KOPT-K1 (cell line): Measurements from ENCODE around the gene CDCP1.

Source experiments
- H3K27ac ChIP-seq: fragments of 200-600 bp; sonication (generic); 2 replicates; pipeline ENCODE4 v1.5.1; 2016; ENCODE audit warnings: antibody characterized with exemption, mild to moderate bottlenecking, low read depth, low read length; ENCODE audit not compliant: poor library complexity, severe bottlenecking
- H3K36me3 ChIP-seq: fragments of 200-600 bp; sonication (generic); 2 replicates; pipeline ENCODE4 v1.5.1; 2017; ENCODE audit warnings: antibody characterized with exemption, mild to moderate bottlenecking, low read length, moderate library complexity; ENCODE audit not compliant: insufficient read depth
- H3K9me3 ChIP-seq: fragments of 200-600 bp; sonication (generic); 2 replicates; pipeline ENCODE4 v1.5.1; 2017; ENCODE audit warnings: antibody characterized with exemption, low read length, mild to moderate bottlenecking; ENCODE audit not compliant: insufficient read depth, poor library complexity, severe bottlenecking

Gene CDCP1

DNA sequence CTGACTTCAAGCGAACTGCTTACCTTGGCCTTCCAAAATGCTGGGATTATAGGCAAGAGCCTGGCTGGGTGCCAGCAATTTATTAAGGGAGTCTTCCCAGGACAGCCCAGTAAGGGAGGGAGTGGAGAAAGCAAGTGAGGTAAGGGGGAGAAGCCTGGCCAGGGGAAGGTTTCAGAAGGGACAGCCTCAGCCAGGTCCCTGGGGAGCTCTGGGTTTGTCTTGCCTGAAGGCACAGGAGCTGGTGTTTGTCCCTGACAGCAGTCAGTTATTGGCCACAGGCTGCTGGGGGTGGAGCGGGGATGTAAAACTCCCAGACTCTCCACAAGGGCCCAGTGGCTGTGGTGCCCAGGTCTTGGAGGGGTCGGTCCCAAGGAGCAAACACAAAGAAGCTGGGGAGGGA is 33.0 kb upstream of the CDCP1 start:
- H3K36me3 ChIP-seq: no peaks in the 10 kb centered on the region
- H3K27ac ChIP-seq: no peak overlapping the region
- H3K9me3 ChIP-seq: no peaks in the 10 kb centered on the region

DNA sequence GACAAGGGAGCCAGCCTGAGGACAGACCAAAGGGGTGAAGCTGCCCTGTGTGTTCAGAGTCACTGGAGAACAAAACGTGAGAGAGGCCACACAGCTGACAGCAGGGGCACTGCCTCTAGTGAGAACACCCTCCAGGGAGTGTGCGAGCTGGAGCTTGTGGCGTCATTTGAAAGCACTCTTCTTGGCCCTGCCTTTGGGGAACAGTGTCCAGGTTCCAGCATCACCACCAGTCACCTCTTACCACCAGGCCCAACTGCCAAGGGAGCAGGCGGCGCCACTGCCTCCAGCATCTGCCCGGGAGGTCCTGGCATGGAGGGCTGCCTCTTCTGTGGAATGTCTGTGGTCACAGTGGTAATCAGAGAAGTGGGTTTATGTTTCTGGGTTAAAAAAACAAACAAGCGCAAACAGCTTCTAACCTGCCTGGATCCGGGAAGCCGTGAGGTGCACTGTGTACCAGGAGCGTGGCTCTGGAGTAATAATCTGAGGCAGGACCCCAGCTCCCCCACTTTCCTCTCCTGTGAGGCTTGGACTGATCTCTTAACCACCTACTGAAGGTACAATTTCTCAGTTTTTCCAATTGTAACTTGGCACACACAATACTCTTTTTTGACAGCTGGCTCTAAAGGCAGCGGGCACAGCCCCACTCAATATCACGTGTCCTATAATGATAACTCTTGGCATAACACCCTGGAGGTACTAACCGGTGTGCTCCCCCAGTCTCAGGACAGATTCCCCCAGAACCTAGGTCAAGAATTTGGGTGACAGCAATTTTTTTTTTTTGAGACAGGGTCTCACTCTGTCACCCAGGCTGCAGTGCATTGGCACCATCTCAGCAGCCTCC is 32.2 kb upstream of the CDCP1 start:
- Histone ChIP-seq H3K36me3 (no peaks in the 10 kb centered on the region), H3K27ac (no peak overlapping the region), H3K9me3 (no peaks in the 10 kb centered on the region)

DNA sequence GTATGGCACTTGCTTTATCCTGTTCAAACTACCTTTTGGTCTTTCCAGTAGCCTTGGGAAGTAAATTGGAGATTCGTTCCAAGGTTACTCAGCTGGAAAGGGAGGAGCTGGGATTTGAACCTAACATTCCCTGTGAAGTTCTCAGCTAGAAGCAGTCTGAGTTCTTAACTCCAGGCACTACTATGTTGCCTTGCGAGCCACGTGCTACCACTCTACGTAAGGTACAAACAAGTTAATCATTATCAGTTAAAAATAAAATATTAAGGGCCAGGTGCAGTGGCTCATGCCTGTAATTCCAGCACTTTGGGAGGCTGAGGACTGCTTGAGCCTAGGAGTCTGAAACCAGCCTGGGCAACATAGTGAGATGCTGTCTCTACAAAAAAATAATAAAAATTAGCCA is 30.7 kb upstream of the CDCP1 start:
- no peaks in the 10 kb centered on the region for H3K9me3 ChIP-seq
- H3K27ac ChIP-seq: no peak overlapping the region
- no peaks in the 10 kb centered on the region for H3K36me3 ChIP-seq

DNA sequence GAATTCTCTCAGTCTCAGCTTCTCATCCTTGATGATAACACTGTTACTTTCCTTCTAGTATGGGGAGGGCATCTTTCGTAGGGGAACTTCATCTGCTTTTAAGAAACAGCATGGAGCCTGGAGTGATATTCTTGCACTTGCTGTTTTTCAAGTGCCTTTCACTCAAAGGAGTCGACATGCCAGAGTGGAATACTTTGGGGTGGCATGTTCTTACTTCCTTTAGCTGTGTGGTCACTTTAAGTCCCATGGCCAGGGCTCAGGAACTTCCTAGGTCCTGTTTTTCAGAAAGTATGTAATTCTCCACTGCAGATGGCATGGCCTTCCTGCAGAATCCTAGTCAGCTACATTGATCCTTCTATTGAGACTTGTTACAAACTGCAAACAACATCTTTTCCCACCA is 28.1 kb upstream of the CDCP1 start:
- Histone ChIP-seq H3K36me3 (no peaks in the 10 kb centered on the region), H3K27ac (no peak overlapping the region), H3K9me3 (no peaks in the 10 kb centered on the region)

DNA sequence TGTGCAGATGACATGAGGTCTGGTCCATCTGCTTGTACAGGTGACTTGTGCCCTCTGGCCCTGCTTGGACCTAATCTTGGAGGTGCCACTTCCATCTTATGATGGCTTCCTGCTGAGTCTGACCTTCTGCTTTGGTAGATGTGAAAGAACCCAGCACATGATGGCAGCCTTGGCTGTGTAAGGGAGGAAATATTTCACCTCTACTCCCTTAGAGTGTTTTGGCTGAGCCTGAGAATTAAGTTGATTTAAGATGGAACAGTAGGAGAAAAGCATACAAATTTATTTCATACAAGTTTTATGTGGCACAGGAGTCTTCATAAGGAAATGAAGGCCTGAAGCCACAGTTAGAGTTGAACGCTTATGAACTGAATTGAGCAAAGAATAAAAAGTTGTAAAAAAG is 27.6 kb upstream of the CDCP1 start:
- Histone ChIP-seq H3K9me3 (no peaks in the 10 kb centered on the region), H3K27ac (no peak overlapping the region), H3K36me3 (no peaks in the 10 kb centered on the region)

DNA sequence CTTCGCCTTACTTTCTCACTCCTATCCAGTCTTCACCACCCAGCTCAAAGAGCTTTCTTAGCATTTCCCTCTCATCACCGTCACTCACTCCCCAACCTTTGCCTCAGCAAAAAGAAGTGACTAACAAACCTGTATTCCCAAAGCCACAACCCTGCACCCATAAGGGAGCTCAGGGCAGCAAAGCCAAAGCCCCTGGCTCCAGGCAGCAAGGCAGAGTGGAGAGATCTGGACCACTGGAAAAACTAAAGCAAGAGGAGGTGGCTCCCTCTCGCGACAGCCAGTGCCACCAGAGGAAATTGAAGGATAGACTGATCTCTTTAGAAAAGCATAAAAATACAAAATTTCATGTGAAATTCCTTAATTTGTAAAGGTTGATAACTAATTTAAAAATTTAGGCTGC is 25.1 kb upstream of the CDCP1 start:
- Histone ChIP-seq H3K36me3 (no peaks in the 10 kb centered on the region), H3K27ac (no peak overlapping the region)

DNA sequence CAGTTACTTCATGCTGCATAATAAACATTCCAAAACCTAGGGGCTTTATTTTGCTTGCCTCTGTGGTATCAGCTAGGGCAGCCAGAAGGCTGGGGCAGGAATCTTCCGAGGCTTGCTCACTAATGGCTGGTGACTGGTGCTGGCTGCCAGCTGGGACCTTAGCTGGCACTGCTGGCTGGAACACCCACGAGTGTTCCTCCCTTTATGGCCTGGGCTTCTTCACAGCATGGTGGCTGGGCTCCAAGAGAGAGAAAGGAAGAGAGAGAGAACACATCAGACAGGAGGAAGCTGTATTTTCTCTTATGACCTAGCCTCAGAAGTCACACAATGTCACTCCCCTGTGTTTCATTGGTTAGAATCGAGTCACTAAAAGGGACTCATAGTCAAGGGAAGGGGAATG is 23.9 kb upstream of the CDCP1 start:
- peaks cover 11% of the 10 kb centered on the region for H3K9me3 ChIP-seq

More for the DNA sequence above, 25.1 kb upstream of the CDCP1 start:
- peaks cover 2% of the 10 kb centered on the region for H3K9me3 ChIP-seq

DNA sequence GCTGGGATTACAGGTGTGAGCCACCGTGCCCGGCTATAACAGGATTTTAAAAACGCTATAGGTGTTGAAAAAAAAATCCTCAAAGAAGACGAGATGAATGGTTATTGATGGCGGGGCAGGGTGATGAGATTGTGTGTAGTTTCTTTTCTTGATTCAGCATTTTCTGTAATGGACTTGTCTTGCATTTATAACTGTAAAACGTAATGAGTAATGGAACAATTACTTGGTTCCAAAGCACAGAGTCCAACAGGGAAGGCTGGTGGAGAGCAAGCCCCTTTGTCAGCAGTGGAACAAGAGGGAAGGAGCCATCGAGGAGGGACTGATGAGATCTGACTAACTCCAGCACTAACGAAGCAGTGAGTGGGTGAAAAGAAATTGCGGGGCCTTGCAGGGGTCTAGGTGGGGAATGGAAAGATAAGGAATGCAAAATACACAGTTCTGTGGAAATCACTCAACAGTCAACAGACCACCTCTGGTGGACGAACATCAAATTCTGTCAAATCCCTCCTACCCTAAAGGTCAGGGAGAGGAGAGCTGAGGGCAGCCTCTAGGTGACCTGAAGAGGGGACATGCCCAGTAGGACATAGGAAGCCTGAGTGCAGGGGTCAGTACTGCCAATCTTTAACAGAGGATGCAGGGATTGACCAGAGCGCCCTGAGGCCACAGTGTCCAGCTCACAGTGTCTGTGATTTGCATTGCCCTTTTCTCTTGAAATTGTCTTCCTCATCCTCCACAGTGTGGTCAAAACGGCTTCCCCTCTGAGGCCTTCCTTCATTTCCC is 23.1 kb upstream of the CDCP1 start:
- no peaks in the 10 kb centered on the region for H3K36me3 ChIP-seq
- peaks cover 11% of the 10 kb centered on the region for H3K9me3 ChIP-seq
- no peak overlapping the region for H3K27ac ChIP-seq

More for the DNA sequence above, 23.9 kb upstream of the CDCP1 start:
- Histone ChIP-seq H3K27ac (no peak overlapping the region), H3K36me3 (no peaks in the 10 kb centered on the region)

DNA sequence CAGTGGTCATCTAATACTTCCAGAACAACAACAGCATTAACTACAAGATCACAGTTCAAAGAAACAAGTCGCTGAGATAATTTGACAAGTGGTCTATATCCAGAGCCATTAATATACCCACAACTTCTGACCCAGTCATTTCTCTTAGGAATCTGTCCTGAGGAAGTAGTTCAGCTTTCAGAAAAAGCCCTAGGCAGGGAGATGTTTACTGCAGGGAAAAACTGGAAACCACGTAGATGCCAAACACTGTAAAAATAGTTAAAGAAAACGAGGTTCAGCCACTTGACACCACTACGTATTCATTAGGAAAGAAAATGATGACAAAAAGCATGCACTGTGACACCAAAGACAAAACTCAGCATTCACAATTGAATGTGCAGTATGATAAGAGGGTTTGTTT is 22.3 kb upstream of the CDCP1 start:
- Histone ChIP-seq H3K9me3 (peaks cover 11% of the 10 kb centered on the region), H3K27ac (no peak overlapping the region), H3K36me3 (no peaks in the 10 kb centered on the region)

DNA sequence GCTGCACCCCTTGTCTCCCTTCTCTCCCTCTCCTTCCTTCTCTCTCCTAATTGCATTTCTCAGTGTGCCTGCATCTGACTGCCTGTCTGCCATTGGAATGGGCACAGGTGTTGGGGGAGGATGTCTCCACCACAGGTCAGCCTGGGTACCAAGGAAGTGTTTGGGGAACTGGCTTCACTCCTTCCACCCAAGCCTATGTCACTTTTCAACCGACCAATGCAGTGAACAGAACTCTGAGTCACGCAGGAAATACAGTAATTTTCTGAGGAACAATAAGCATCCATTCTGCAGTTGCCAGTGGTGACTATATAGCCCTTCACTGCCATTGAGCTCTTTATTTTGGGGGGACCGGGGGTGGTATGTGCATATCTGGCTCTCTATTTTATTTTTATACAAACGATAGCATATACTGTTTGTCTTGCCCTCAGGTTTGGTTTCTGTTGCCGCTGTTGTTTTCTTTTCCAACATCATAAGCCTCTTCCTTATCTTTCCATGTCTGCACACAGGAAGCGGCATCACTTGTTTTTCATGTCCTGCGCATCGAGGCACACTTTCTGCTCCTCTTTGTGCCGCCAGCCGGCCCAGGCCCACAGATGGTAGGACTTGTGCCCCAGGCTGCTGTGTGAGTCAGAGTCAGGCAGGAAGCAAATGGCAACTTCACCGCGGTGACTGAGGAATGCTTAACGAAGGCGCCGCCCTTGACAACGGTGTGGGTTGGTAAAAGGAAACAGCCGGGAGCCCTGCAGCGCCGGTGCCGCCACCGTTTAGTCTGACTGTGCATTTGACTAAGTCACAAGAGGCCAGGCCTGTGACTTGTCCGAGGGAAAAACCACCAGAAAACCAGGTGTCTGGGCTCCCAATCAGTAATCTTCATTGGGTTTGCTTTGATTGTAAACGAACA is 21.1 kb upstream of the CDCP1 start:
- Histone ChIP-seq H3K9me3 (peaks cover 11% of the 10 kb centered on the region), H3K36me3 (no peaks in the 10 kb centered on the region), H3K27ac (peak overlapping the region; percentile 46)

DNA sequence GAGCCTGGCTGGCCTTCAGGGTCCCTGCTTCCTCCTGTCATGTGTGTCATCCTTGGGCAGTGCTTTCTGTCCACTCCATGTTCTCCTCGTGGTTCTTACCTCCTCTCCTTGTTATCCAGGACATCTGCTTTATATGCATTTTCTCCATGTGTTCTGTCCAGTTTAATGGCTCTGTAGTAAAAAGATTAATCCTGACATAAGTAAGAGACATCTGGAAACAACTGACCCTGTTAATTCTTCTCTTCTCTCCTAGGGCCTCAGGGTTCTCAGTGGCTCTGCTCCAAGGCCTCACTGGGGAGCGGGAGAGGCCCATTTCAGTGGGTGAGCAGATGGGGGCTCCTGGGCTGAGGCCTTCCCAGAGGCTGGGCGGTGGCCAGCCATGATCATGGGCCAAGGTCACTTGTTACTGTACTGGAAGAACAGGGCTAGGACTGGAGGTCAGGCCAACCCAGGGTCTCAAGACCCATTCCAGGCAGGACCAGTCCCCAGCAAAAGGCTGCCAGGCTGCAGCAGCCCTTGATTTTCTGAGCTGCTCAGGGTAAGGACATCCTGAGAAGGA is 20.2 kb upstream of the CDCP1 start:
- Histone ChIP-seq H3K36me3 (no peaks in the 10 kb centered on the region), H3K27ac (peak overlapping the region; percentile 46), H3K9me3 (peaks cover 11% of the 10 kb centered on the region)

DNA sequence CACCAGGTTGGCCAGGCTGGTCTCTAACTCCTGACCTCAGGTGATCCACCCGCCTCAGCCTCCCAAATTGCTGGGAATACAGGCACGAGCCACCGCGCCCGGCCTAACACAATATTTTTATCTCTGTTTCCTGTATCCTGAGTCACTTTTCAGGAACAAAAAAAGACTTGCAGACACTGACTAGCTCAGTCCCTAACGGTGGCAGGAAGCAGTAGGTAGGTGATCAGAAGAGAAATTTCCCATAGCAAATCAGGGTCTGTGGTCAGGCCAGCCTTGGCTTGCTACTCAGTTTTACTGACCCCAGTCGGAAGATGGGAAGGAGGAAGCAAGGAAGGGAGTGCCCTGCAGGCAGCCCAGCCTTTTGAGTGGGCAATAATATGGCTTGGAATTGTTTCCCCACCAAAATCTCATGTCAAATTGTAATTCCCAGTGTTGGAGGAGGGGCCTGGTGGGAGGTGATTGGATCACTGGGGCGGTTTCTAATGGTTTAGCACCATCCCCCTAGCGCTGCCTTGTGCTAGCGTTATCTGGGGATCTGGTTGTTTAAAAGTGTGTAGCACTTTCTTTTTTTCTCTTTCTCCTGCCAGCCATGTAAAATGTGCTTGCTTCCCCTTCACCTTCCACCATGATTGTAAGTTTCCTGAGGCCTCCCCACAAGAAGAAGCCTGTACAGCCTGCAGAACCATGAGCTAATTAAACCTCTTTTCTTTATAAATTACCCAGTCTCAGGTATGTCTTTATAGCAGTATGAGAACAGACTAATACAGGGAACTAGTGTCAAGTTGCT is 19.5 kb upstream of the CDCP1 start:
- Histone ChIP-seq H3K36me3 (no peaks in the 10 kb centered on the region), H3K27ac (no peak overlapping the region), H3K9me3 (peaks cover 11% of the 10 kb centered on the region)

DNA sequence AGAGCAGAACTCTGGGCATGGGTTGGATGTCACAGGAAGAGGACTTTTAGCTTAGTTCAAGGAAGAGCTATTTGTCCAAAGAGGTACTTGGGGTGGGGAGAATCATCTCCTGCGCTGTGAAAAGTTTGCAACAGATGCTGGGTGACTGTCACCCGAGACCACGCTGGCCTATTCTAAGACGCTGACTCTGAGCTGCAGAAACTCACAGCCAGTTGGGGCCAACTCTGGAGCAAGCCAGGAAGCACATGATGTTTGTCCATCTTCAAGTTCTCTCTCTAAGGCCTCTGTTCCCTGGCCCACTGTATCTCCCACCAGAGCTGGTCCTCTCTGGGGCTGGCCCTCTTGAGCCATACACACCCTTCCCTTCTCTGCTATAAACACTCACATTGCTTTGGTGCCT is 17.9 kb upstream of the CDCP1 start:
- Histone ChIP-seq H3K27ac (no peak overlapping the region), H3K36me3 (no peaks in the 10 kb centered on the region), H3K9me3 (peaks cover 11% of the 10 kb centered on the region)

DNA sequence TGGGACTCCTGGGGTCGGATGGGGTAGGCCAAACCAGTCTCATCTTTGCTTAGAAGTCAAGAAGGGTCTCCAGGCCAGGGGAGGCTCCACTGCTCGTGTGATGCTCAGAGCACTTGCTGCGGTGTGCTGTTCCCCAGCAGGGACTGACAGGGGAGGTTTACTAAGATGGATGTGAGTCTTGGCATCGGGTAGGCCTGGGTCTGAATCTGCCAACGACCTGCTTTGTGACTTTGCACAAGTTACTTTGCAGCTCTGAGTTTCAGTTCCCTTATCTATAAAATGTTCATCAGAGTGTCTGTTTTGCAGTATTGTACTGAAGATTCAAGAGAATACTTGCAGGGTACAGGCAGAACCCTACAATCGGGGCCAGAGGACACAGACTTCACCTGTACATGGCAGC is 17.3 kb upstream of the CDCP1 start:
- Histone ChIP-seq H3K27ac (no peak overlapping the region), H3K9me3 (peaks cover 11% of the 10 kb centered on the region), H3K36me3 (no peaks in the 10 kb centered on the region)
